ENCODE measurements around the gene KLKB1.

GRCh38 chr4:186243331-186243730, 16.0 kb downstream of the KLKB1 start:
- no peak for TF ChIP-seq CTCF (IDR thresholded peaks at IDR 0.05; ENCODE audit: insufficient read depth, low read depth, low read length)
- no peak for TF ChIP-seq EZH2 (IDR thresholded peaks at IDR 0.05; ENCODE audit: insufficient read depth, low read length)

Data from astrocyte (in vitro differentiated cells and primary cell).